Naive B cell (primary cell): ENCODE results near the gene ZFHX3. TPM values are rescaled to one million over a fixed set of nuclear protein-coding genes. Genes with fewer than 3 reads are reported as not detected.

ENCODE experiments used
- ATAC-seq, 2 donors: fragments of 150-1000 bp; cut with Tn5 transposase; 2 replicates each; pipeline ENCODE4 v1.10.0; 2021; ENCODE audit warnings: low read depth in 2 of 2, mild to moderate bottlenecking in 2 of 2, moderate library complexity in 2 of 2
- DNase-seq: peaks from one replicate; pipeline ENCODE4 v3.0.0; 2022
- H3K27ac Mint-ChIP-seq, 6 donors: one replicate each; pipeline ENCODE4 v1.8.0; 2020 to 2022; ENCODE audit warnings: mild to moderate bottlenecking in 6 of 6, mixed read lengths in 6 of 6, moderate library complexity in 5 of 6, inconsistent platforms in 2 of 6
- H3K27me3 Mint-ChIP-seq, 3 donors: one replicate each; pipeline ENCODE4 v1.8.0; 2021 to 2022; ENCODE audit warnings: mixed read lengths in 3 of 3, mild to moderate bottlenecking in 1 of 3
- H3K36me3 Mint-ChIP-seq, 2 donors: one replicate each; pipeline ENCODE4 v1.8.0; 2020 to 2022; ENCODE audit warnings: mixed read lengths in 2 of 2, inconsistent platforms in 1 of 2, mild to moderate bottlenecking in 1 of 2
- H3K4me1 Mint-ChIP-seq, 3 donors: one replicate each; pipeline ENCODE4 v1.8.0; 2020 to 2022; ENCODE audit warnings: mixed read lengths in 3 of 3, inconsistent platforms in 1 of 3, mild to moderate bottlenecking in 1 of 3, moderate library complexity in 1 of 3
- H3K4me3 Mint-ChIP-seq, 8 donors: one replicate each; pipeline ENCODE4 v1.8.0; 2020 to 2022; ENCODE audit warnings: mild to moderate bottlenecking in 8 of 8, mixed read lengths in 8 of 8, moderate library complexity in 8 of 8, inconsistent platforms in 2 of 8
- H3K9me3 Mint-ChIP-seq, 7 donors: one replicate each; pipeline ENCODE4 v1.8.0; 2020 to 2022; ENCODE audit warnings: mixed read lengths in 7 of 7, mild to moderate bottlenecking in 5 of 7, inconsistent platforms in 2 of 7, moderate library complexity in 1 of 7
- polyA plus RNA-seq, 6 donors: library from polyadenylated mRNA; unstranded; fragments of 300-500 nt; fragmentation: Illumina TruSeq; gene quantifications; one replicate each; pipeline ENCODE4 v1.2.3, GENCODE V29; 2021; ENCODE audit warnings: low read depth in 6 of 6

The ZFHX3 gene
- polyA plus RNA-seq, 6 donors from 2014 or later: 0.08 to 0.61 (median 0.24) TPM; not detected in 1

- Mint-ChIP-seq H3K9me3 (no peaks in the 10 kb centered on the region), H3K27ac (no peak overlapping the region), H3K4me3 (no peak overlapping the region), H3K36me3 (peaks cover 0 to 8% of the 10 kb centered on the region in 2 donors), H3K4me1 (no peaks in the 10 kb centered on the region), H3K27me3 (no peaks in the 10 kb centered on the region)
- DNase-seq (no peak), ATAC-seq (no peak)
Observed at GRCh38 chr16:72956124-72957064, 91.5 kb downstream of the ZFHX3 start.

GRCh38 chr16:72952811-72953271 is 95.1 kb downstream of the ZFHX3 start:
- Mint-ChIP-seq H3K27ac (no peak overlapping the region), H3K27me3 (no peaks in the 10 kb centered on the region), H3K9me3 (no peaks in the 10 kb centered on the region), H3K4me1 (peaks cover 0 to 1% (median 0%) of the 10 kb centered on the region in 3 donors), H3K36me3 (peaks cover 7 to 21% of the 10 kb centered on the region in 2 donors), H3K4me3 (no peak overlapping the region)
- DNase-seq: no peak
- ATAC-seq: no peak

GRCh38 chr16:72952404-72952803 is 95.5 kb downstream of the ZFHX3 start:
- peak overlapping the region in 1 of 6 donors; percentile 50 for H3K27ac Mint-ChIP-seq
- peaks cover 0 to 1% (median 0%) of the 10 kb centered on the region in 3 donors for H3K4me1 Mint-ChIP-seq
- H3K27me3 Mint-ChIP-seq: no peaks in the 10 kb centered on the region
- DNase-seq (no peak), ATAC-seq (no peak)
- peaks cover 7 to 21% of the 10 kb centered on the region in 2 donors for H3K36me3 Mint-ChIP-seq
- H3K9me3 Mint-ChIP-seq: no peaks in the 10 kb centered on the region
- no peak overlapping the region for H3K4me3 Mint-ChIP-seq

GRCh38 chr16:72951916-72952315 is 96.0 kb downstream of the ZFHX3 start:
- ATAC-seq (no peak), DNase-seq (no peak)
- Mint-ChIP-seq H3K9me3 (no peaks in the 10 kb centered on the region), H3K27me3 (no peaks in the 10 kb centered on the region), H3K4me3 (no peak overlapping the region), H3K4me1 (peaks cover 0 to 1% (median 0%) of the 10 kb centered on the region in 3 donors), H3K36me3 (peaks cover 7 to 21% of the 10 kb centered on the region in 2 donors), H3K27ac (no peak overlapping the region)

- Mint-ChIP-seq H3K36me3 (peaks cover 10 to 21% of the 10 kb centered on the region in 2 donors), H3K27me3 (no peaks in the 10 kb centered on the region), H3K4me3 (no peak overlapping the region), H3K9me3 (no peaks in the 10 kb centered on the region), H3K27ac (no peak overlapping the region), H3K4me1 (peaks cover 0 to 1% (median 0%) of the 10 kb centered on the region in 3 donors)
- DNase-seq (no peak), ATAC-seq (no peak)
Observed at GRCh38 chr16:72950669-72951068, 97.3 kb downstream of the ZFHX3 start.

- ATAC-seq: no peak
- no peaks in the 10 kb centered on the region for H3K27me3 Mint-ChIP-seq
- no peak overlapping the region for H3K27ac Mint-ChIP-seq
- no peaks in the 10 kb centered on the region for H3K9me3 Mint-ChIP-seq
- DNase-seq: no peak
- H3K4me3 Mint-ChIP-seq: no peak overlapping the region
- H3K4me1 Mint-ChIP-seq: peaks cover 0 to 1% (median 0%) of the 10 kb centered on the region in 3 donors
- peaks cover 10 to 21% of the 10 kb centered on the region in 2 donors for H3K36me3 Mint-ChIP-seq
Observed at GRCh38 chr16:72948238-72948829, 99.6 kb downstream of the ZFHX3 start.

- Mint-ChIP-seq H3K4me1 (peaks cover 0 to 1% (median 0%) of the 10 kb centered on the region in 3 donors), H3K36me3 (peaks cover 10 to 21% of the 10 kb centered on the region in 2 donors), H3K4me3 (peak overlapping the region in 1 of 8 donors; percentile 61), H3K9me3 (no peaks in the 10 kb centered on the region), H3K27me3 (no peaks in the 10 kb centered on the region), H3K27ac (no peak overlapping the region)
- DNase-seq (no peak), ATAC-seq (no peak)
Observed at GRCh38 chr16:72947379-72948237, 100.3 kb downstream of the ZFHX3 start.

- ATAC-seq (no peak), DNase-seq (no peak)
- H3K36me3 Mint-ChIP-seq: peaks cover 17 to 21% of the 10 kb centered on the region in 2 donors
- H3K4me1 Mint-ChIP-seq: peaks cover 0 to 1% (median 0%) of the 10 kb centered on the region in 3 donors
- peak overlapping the region in 1 of 6 donors; percentile 7 for H3K27ac Mint-ChIP-seq
- H3K27me3 Mint-ChIP-seq: no peaks in the 10 kb centered on the region
- no peaks in the 10 kb centered on the region for H3K9me3 Mint-ChIP-seq
- no peak overlapping the region for H3K4me3 Mint-ChIP-seq
Observed at GRCh38 chr16:72946474-72947194, 101.3 kb downstream of the ZFHX3 start.

GRCh38 chr16:72946063-72946462 is 101.9 kb downstream of the ZFHX3 start:
- no peak for ATAC-seq
- Mint-ChIP-seq H3K27me3 (no peaks in the 10 kb centered on the region), H3K36me3 (peaks cover 17 to 21% of the 10 kb centered on the region in 2 donors), H3K27ac (no peak overlapping the region), H3K4me3 (no peak overlapping the region), H3K4me1 (peaks cover 0 to 1% (median 0%) of the 10 kb centered on the region in 3 donors), H3K9me3 (no peaks in the 10 kb centered on the region)
- DNase-seq: no peak

- Mint-ChIP-seq H3K9me3 (no peaks in the 10 kb centered on the region), H3K27me3 (no peaks in the 10 kb centered on the region), H3K4me3 (no peak overlapping the region), H3K36me3 (peaks cover 17 to 19% of the 10 kb centered on the region in 2 donors), H3K4me1 (peaks cover 0 to 1% (median 0%) of the 10 kb centered on the region in 3 donors), H3K27ac (no peak overlapping the region)
- ATAC-seq (no peak), DNase-seq (no peak)
Observed at GRCh38 chr16:72945611-72946010, 102.3 kb downstream of the ZFHX3 start.

GRCh38 chr16:72944757-72945485 is 103.0 kb downstream of the ZFHX3 start:
- Mint-ChIP-seq H3K36me3 (peaks cover 12 to 14% of the 10 kb centered on the region in 2 donors), H3K4me3 (peak overlapping the region in 1 of 8 donors; percentile 22), H3K27ac (no peak overlapping the region), H3K9me3 (no peaks in the 10 kb centered on the region), H3K27me3 (no peaks in the 10 kb centered on the region), H3K4me1 (peaks cover 0 to 3% (median 1%) of the 10 kb centered on the region in 3 donors)
- DNase-seq (no peak), ATAC-seq (no peak)

GRCh38 chr16:72942021-72942420 is 105.9 kb downstream of the ZFHX3 start:
- no peak for DNase-seq
- ATAC-seq: no peak
- no peak overlapping the region for H3K27ac Mint-ChIP-seq
- no peak overlapping the region for H3K4me3 Mint-ChIP-seq
- no peaks in the 10 kb centered on the region for H3K9me3 Mint-ChIP-seq
- H3K4me1 Mint-ChIP-seq: peaks cover 0 to 3% (median 0%) of the 10 kb centered on the region in 3 donors
- H3K36me3 Mint-ChIP-seq: peaks cover 0 to 10% of the 10 kb centered on the region in 2 donors
- no peaks in the 10 kb centered on the region for H3K27me3 Mint-ChIP-seq
